Stimulated activated CD4-positive, alpha-beta T cell treated with anti-CD3 and anti-CD28 coated beads, Interleukin-15, amount 100 ng/mL, for 48 hours (primary cell): ENCODE measurements around the gene PACRG.

Experiments
- DNase-seq, 2 donors: peaks; one replicate each; pipeline ENCODE4 v3.0.0-alpha.2; 2020; ENCODE audit warnings: low read depth in 2 of 2

The PACRG gene

DNA sequence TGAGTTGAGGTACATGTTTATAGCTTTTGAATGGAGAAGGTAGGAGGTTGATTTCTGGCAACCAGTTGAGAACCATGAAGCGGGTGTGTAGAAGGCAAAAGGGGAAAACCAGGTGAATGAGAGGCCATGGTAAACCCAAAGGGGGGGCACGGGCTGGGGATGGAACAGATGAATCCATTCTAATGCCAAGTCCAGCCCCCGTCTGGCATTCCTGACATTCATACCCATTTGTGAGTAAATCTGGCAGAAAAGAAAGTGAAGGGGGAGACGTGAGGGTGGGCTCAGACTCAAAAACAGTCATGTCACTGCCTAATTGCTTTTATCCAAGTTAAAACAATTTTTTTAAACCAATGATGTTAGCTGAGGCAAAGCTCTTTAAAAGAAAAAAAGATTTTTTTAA is 513.9 kb downstream of the PACRG start:
- no peak for DNase-seq

DNA sequence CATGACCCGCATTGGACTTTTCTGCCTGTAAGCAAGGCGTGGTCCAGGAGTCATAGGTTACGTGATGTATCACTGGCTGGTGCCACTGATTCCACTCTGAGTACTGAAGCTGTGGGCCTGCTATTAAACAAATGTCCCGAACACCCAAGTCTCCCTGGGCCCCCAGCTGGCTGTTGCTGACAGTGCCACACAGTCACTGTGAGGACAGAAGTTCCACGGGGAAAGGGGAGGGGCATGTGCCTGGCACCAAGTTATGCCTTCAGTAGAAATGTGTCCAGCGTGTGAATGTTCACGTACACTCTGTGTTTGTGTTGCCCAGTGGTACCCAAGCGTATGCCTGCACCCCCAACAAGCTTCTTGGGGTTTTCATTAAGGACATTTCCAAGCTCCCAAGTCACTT is 515.3 kb downstream of the PACRG start:
- no peak for DNase-seq

DNA sequence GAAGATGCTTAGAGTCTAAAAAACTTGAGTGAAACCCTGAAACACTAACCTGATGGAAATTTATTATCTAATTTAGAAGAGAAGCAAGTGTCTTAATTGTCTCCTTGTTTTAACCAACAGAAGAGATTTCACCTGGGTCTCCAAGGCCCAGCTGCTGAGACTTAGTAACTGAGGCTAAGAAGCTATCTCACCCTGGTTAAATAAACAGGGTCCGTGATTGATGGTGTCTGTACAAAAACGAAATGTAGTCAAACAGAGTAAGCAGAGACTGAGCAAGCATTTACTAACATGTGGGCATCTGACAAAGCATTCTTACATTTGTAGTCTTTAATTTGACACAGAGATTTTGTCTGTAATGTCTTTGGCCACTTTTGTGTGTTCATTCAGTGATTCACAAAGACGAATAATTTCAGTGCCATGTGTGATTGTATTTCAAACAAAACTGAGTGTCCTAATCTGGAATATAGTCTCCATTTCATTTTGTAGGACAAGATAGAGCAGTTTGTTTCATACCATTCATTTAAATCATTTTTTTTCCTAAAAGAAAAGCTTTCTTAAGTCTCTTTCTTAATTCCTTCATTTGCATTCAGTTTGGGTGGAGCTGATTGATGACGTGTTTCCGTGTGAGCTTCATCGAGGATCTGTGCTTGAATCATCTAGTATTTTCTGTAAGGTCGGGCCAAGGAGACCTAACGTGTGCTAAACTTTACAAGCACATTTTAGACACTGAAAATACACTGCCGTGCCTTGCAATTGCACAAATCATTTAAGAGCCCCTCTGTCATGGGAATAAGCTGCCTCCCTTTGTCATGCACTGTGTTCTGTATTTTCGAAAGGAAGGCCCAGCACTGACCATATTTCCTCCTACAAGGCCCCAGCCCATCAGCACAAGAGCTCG is 516.2 kb downstream of the PACRG start:
- no peak for DNase-seq

DNA sequence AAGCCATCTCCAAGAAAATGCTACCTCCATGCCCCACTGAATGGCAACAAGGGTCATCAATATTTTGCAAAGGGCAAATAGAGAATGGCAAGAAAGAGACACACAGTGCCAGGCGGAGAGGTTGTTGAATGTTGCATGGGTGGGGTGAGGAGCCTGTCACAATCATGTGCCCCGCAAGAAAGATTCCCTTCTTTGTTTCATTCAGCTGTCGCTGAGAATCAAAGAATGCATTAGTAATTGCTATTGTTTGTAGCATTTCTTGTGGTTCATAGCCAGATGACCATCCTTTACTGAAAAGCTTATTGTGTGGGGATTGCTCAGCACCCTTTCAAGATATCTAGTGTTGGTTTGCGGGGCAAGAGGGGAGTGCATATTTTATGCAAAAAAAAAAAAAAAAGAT is 520.3 kb downstream of the PACRG start:
- DNase-seq, result no peak

GRCh38 chr6:163249651-163250101 is 521.9 kb downstream of the PACRG start:
- DNase-seq, result no peak

DNA sequence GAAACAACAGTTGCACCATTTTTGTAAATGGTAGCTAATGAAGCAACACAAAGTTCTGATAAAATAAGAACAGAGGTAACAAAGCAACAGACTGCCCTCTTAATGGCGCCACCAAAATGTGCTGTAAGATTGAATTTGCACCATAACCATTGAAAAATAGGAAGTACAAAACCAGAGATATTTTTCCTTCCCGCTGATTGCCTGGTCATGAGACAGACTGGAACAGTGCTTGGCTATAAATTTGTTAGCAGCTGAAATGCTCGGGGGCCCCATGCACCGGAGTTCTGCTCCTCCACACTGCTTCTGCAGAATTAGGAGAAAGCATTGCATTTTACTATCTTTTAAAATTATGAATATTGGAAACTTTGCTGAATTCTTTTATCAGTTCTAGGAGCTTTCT is 522.3 kb downstream of the PACRG start:
- no peak for DNase-seq

DNA sequence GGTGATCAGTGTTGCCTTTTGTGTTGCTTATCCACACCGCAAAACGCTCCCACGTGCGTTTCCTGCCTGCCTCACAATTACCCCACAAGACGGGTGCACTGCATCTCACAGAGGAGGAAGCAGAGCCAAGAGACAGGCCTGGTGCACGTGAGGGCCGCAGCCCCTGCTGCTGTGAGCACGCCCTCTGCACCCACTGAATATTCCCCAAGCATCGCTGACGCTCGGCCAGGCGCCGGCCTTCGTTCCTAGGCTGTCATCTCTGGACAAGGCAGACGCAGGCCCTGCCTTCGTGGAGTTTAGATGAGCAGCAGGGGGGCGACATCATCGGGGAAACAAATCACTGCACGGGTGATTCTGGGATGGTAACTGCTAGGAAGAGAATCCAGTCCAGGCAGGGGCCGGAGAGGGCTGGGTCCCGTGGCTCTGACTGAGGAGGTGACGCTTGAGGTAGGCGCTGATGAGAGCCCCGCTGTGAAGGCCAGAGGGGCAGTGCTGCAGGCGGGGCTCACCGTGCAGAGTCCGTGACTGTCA is 524.4 kb downstream of the PACRG start:
- DNase-seq, result no peak

GRCh38 chr6:163253556-163254213 is 525.9 kb downstream of the PACRG start:
- DNase-seq, result no peak

DNA sequence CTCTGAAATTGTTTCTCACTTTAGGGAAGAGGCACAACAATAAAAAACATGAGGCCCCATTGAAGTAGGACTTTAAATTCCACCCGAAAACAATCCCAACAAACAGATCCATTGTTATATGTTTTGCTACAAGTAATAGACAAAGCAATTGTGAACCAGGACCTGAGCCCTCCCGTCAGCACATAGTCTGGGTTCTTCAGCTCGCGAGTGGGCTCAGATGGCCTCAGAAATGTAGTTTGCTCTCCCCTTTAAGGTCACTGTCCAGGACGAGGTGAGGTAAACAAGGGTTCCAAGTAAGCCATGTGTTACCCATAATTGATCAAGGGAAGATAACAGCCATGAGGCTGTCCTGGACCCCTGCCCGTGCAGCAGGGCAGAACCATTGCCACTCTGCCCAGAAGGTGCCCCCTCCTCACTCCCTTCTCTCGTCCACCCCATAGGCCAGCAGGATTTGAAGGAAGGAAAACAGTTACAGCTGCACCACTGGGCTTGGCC is 526.6 kb downstream of the PACRG start:
- DNase-seq, result no peak

- no peak for DNase-seq
Measured at GRCh38 chr6:163255265-163255664, 527.5 kb downstream of the PACRG start.

GRCh38 chr6:163259689-163260088 is 531.9 kb downstream of the PACRG start:
- DNase-seq, result no peak

- no peak for DNase-seq
Measured at GRCh38 chr6:163260111-163260895, 532.5 kb downstream of the PACRG start.

- no peak for DNase-seq
Measured at GRCh38 chr6:163260911-163261310, 533.1 kb downstream of the PACRG start.

DNA sequence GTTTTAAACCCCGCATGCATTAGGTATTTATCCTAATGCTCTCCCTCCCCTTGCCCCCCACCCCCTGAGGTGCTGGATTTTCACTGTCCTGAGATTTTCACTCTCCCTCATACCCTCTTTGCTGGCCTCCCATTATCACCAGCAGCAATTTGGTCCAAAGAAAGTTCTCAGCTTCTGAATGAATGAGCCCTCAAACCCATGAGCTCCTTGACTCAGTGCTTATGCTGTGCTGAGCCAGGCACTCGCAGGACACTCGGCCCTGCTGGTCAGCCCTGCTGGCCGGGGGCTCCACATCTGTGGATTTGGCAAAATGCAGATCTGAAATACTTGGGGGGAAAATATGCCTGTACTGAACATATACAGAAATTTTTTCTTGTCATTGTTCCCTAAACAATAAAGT is 533.6 kb downstream of the PACRG start:
- no peak for DNase-seq

GRCh38 chr6:163262080-163262479 is 534.3 kb downstream of the PACRG start:
- no peak for DNase-seq

DNA sequence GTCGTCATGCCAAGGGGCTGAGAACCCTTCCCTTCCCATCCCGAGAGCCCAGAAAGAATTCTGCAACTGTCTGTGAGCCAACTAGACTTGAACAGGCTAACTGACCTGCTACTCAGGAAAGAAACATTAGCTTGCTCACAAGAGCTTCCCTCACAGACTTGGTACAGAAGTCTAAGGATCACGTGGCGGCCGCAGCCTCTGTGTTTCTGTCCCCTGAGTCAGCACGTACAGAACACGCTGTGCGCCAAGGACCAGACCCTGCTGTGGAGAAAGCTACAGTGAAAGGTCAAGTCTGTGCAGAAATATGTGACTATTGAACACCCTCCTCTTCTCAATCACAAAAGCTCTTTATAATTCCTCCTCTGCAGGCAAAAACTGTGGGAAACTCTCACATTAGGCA is 535.4 kb downstream of the PACRG start:
- DNase-seq, result no peak

DNA sequence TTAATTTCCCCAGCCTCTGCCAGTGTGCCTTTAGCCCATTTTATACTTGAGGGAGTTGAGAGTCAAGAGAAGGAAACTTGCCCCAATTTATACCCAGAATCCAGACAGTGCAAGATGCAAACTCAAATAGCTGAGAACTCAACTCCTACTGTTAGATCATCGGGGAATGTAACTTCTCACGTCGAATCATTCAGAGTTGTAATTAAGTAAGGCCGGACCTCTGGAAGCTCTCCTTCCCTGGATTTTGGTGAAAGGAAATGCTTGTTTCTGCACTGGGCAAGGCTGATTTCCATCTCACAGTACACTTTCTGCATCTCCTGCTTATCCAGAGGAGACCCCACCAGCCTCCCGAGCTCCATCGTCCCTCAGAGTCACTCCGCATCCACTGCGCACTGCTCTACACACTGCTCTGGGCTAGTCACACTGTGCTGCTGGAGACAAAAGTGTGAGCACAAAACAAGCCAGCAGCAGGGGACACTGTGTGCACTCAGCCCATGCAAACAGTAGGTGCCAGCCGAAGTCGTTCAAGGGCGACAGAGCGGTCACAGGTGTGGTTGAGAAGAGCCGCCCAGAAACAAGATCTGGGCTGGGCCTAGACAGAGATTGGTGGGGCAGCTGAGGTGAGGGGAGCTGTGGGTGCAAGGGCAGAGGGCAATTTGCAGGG is 536.4 kb downstream of the PACRG start:
- no peak for DNase-seq

GRCh38 chr6:163264662-163265035 is 536.9 kb downstream of the PACRG start:
- DNase-seq, result no peak

GRCh38 chr6:163281634-163282033 is 553.9 kb downstream of the PACRG start:
- DNase-seq, result no peak

DNA sequence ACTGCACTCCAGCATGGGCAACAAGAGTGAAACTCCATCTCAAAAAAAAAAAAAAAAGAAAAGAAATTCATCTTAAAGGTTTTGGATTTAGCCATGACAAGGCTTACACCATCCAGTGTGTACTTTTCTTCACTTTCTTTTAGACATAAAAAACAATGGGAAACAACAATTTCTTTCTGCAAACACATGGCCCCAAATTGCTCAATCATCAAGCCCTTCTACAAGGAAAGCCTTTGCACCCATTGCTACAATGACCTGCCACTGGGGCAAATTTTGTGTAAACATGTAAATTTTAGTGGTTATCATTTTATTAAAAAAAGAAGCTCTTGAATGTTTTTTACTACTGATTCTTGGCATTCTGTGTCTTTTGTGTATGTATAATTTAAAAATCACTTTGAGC is 554.9 kb downstream of the PACRG start:
- no peak for DNase-seq

DNA sequence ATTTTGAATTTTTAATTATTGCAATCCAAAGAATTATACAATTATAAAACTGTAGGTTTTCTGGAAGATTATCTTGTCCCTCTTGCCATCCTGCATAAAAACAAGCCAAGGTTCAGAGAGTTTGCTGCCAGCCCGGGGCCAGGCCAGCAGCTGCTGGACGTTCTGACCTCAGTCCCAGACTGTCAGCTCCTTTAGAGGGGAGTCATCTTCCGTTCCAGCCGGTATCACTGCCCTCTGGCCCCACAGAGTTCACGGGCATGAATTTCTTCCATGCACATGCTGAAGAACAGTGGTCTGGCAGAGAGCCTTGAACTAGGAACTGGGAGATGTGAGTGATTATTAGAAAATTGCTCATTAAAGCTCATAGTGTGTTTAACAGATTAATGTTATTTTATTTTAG is 556.4 kb downstream of the PACRG start:
- no peak for DNase-seq
